OCI-LY7 (cell line): ENCODE data around the gene PCDH8.

ENCODE experiments used
- CTCF ChIP-seq: fragments of 200-600 bp; sonication (generic); conservative IDR thresholded peaks from 2 replicates; pipeline ENCODE4 v1.5.1; 2014; ENCODE audit warnings: mild to moderate bottlenecking, antibody characterized with exemption, low read length, moderate library complexity, mixed read lengths
- EZH2phosphoT487 ChIP-seq: fragments of 200-600 bp; sonication (generic); IDR thresholded peaks from 2 replicates; pipeline ENCODE4 v1.6.1; 2018; ENCODE audit warnings: low read depth, borderline replicate concordance, mild to moderate bottlenecking, mixed run types, antibody characterized with exemption, low read length, moderate library complexity, mixed read lengths

- TF ChIP-seq CTCF, result no peak
- TF ChIP-seq EZH2phosphoT487, result no peak
Measured at GRCh38 chr13:52847682-52848432, 583 bp downstream of the PCDH8 start.
